Mesendoderm (in vitro differentiated cells): Measurements from ENCODE around the gene MCF2L2.

Experiments
- DNase-seq: peaks from one replicate; pipeline ENCODE4 v3.0.0; 2013
- H2AK5ac ChIP-seq: 2 replicates; pipeline ENCODE4 v1.6.1; 2013; ENCODE audit warnings: low read length, inconsistent platforms
- H2BK120ac ChIP-seq: 2 replicates; pipeline ENCODE4 v1.6.1; 2013; ENCODE audit warnings: low read depth, mild to moderate bottlenecking, low read length, moderate library complexity, mixed read lengths
- H2BK15ac ChIP-seq: replicated peaks from 2 replicates; pipeline ENCODE4 v1.6.1; 2013; ENCODE audit warnings: low read depth, mild to moderate bottlenecking, moderate library complexity
- H2BK5ac ChIP-seq: 2 replicates; pipeline ENCODE4 v1.6.1; 2013; ENCODE audit warnings: low read length, inconsistent platforms
- H3K18ac ChIP-seq: 2 replicates; pipeline ENCODE4 v1.6.1; 2013; ENCODE audit warnings: mild to moderate bottlenecking, low read length, mixed read lengths
- H3K23ac ChIP-seq: one replicate; pipeline ENCODE4 v1.6.1; 2013; ENCODE audit warnings: low read length
- H3K27ac ChIP-seq: 2 replicates; pipeline ENCODE4 v1.5.1; 2013; ENCODE audit warnings: low read depth, mild to moderate bottlenecking, inconsistent platforms, low read length, moderate library complexity
- H3K27me3 ChIP-seq: 2 replicates; pipeline ENCODE4 v1.6.1; 2013; ENCODE audit warnings: low read length, control low read depth, mild to moderate bottlenecking, inconsistent platforms; ENCODE audit not compliant: insufficient read depth, poor library complexity
- H3K36me3 ChIP-seq: 2 replicates; pipeline ENCODE4 v1.6.1; 2013; ENCODE audit warnings: low read length, inconsistent platforms; ENCODE audit not compliant: control insufficient read depth, insufficient read depth
- H3K4ac ChIP-seq: one replicate; pipeline ENCODE4 v1.6.1; 2013; ENCODE audit warnings: low read depth, mild to moderate bottlenecking, low read length, moderate library complexity
- H3K4me1 ChIP-seq: 2 replicates; pipeline ENCODE4 v1.6.1; 2013; ENCODE audit warnings: low read depth, low read length, inconsistent platforms; ENCODE audit not compliant: control insufficient read depth
- H3K4me2 ChIP-seq: 2 replicates; pipeline ENCODE4 v1.6.1; 2013; ENCODE audit warnings: low read length
- H3K4me3 ChIP-seq: 2 replicates; pipeline ENCODE4 v1.5.1; 2013; ENCODE audit warnings: mild to moderate bottlenecking, low read length
- H3K56ac ChIP-seq: one replicate; pipeline ENCODE4 v1.6.1; 2013; ENCODE audit warnings: low read length
- H3K79me1 ChIP-seq: 2 replicates; pipeline ENCODE4 v1.6.1; 2013; ENCODE audit warnings: low read length, inconsistent platforms
- H3K79me2 ChIP-seq: 2 replicates; pipeline ENCODE4 v1.6.1; 2013; ENCODE audit warnings: mild to moderate bottlenecking, low read length; ENCODE audit not compliant: control insufficient read depth, insufficient read depth
- H3K9ac ChIP-seq: 2 replicates; pipeline ENCODE4 v1.6.1; 2013; ENCODE audit warnings: low read length, inconsistent platforms
- H4K5ac ChIP-seq: one replicate; pipeline ENCODE4 v1.6.1; 2013; ENCODE audit warnings: low read length
- H4K8ac ChIP-seq: one replicate; pipeline ENCODE4 v1.6.1; 2013; ENCODE audit warnings: low read depth, mild to moderate bottlenecking, control low read depth, low read length, moderate library complexity
- WGBS: extraction: QIAGEN DNeasy Blood & Tissue Kit; methylation state at CpG from one replicate; pipeline ENCODE4 v1.1.7; 2013; ENCODE audit warnings: low lambda C conversion rate, missing lambda C conversion rate; ENCODE audit not compliant: insufficient coverage; ENCODE audit errors: extremely low coverage; 5-methylcytosine and 5-hydroxymethylcytosine counted together

Gene MCF2L2

DNA sequence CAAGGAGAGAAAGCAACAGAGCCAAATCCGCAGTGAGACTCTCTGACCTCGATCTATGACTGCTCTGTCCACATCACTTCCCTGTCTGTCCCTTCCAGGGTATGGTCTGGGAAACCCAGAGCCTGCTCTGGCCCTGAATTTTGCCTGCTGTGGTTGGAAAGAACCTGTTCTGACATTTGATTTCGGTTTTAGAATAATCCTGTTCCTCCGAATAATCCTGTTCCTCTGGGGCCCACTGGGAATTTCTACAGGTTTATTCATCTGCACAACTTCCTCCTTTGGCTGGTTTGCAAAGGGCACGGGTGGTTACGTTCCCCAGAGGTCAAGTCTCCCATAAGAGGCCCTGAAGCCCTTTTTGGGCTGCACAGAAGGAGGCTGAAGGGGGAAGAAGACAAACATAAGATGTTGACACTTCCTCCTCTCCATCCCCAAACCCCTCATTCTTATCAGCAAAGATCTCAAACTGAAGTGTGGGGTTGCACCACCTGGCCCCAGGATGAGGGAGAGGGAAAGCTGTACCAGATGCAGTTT, 276.5 kb downstream of the MCF2L2 start:
- Histone ChIP-seq H3K9ac (no peak overlapping the region), H3K18ac (no peak overlapping the region), H4K8ac (no peak overlapping the region), H2AK5ac (no peak overlapping the region), H2BK5ac (no peak overlapping the region), H3K79me1 (no peaks in the 10 kb centered on the region), H3K4me3 (no peak overlapping the region), H3K36me3 (no peaks in the 10 kb centered on the region), H3K4ac (no peak overlapping the region), H4K5ac (no peak overlapping the region), H3K27me3 (no peaks in the 10 kb centered on the region), H3K27ac (no peak overlapping the region), H3K79me2 (no peaks in the 10 kb centered on the region), H2BK15ac (no peak overlapping the region), H2BK120ac (no peak overlapping the region), H3K23ac (no peak overlapping the region), H3K4me2 (no peak overlapping the region), H3K4me1 (no peaks in the 10 kb centered on the region), H3K56ac (no peak overlapping the region)
- WGBS: no CpG with 5 or more reads among the region's 6 CpGs
- no peak for DNase-seq

DNA sequence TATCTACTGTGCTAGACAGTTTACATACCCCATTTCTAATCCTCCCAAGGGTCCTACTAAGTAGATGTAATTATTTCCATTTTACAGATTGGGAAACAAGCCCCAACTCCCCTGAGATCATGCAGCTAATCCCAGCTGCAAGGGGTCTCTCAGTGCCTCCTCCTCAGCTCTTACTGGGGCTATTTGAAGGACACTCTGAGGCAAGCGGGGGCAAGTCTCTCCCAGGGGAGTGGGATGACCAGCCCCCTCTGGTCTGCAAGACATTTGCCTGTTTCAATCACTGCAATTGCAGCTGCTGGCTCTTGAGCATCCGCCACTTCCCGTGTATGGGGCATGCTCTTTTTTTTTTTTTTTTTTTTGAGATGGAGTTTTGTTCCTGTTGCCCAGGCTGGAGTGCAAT, 277.3 kb downstream of the MCF2L2 start:
- DNase-seq: no peak
- Histone ChIP-seq H3K27ac (no peak overlapping the region), H3K36me3 (no peaks in the 10 kb centered on the region), H3K56ac (no peak overlapping the region), H3K18ac (no peak overlapping the region), H4K8ac (no peak overlapping the region), H3K23ac (no peak overlapping the region), H2BK120ac (no peak overlapping the region), H4K5ac (no peak overlapping the region), H3K9ac (no peak overlapping the region), H2BK5ac (no peak overlapping the region), H3K4ac (no peak overlapping the region), H2BK15ac (no peak overlapping the region), H3K27me3 (no peaks in the 10 kb centered on the region), H3K4me2 (no peak overlapping the region), H3K79me1 (no peaks in the 10 kb centered on the region), H3K4me1 (no peaks in the 10 kb centered on the region), H2AK5ac (no peak overlapping the region), H3K4me3 (no peak overlapping the region), H3K79me2 (no peaks in the 10 kb centered on the region)
- no CpG with 5 or more reads among the region's 3 CpGs for whole genome bisulfite sequencing

DNA sequence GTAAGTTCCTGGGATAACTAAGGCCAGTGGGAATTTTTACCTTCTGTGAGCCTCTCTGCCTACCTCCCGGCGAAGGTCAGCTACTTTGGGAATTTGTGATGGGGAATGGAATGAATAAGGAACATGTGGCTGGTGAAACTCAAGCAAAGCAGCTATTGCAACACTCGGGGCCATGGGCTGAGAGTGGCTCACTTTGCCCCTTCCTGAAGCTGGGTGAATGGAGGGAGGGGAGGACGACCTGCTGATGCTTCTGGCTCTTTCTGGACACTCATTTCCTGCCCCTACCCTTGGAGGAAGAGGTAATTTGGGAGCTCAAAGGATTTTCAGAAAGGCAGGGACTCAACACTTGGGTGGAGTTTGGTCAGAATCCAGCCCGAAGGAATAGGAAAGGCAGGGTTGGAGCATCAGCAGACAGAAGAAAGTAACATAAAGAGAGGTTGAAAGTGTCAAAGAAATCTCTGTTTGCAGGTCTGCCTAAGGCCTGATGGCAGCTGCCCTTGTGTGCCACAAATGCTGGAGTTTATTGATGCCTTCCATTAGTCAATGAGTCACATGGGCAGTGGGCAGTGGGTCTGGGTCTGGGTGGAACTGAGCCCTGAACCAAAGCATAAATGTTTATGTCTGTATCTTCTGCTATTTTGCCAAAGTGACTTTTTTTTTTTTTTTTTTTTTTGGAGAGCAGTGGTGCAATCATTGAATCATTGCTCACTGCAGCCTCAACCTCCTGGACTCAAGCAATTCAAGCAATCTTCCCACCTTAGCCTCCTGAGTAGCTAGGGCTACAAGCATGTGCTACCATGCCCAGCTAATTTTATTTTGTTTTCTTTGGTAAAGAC, 278.3 kb downstream of the MCF2L2 start:
- Histone ChIP-seq H3K27ac (no peak overlapping the region), H3K27me3 (no peaks in the 10 kb centered on the region), H3K9ac (no peak overlapping the region), H3K79me2 (no peaks in the 10 kb centered on the region), H3K23ac (no peak overlapping the region), H3K4ac (no peak overlapping the region), H3K36me3 (no peaks in the 10 kb centered on the region), H3K4me1 (no peaks in the 10 kb centered on the region), H2BK120ac (no peak overlapping the region), H3K4me3 (no peak overlapping the region), H3K18ac (no peak overlapping the region), H4K5ac (no peak overlapping the region), H3K79me1 (no peaks in the 10 kb centered on the region), H3K4me2 (no peak overlapping the region), H2BK5ac (no peak overlapping the region), H2BK15ac (no peak overlapping the region), H2AK5ac (no peak overlapping the region), H3K56ac (no peak overlapping the region), H4K8ac (no peak overlapping the region)
- DNase-seq: peak; percentile 41
- no CpG with 5 or more reads among the region's 5 CpGs for WGBS

DNA sequence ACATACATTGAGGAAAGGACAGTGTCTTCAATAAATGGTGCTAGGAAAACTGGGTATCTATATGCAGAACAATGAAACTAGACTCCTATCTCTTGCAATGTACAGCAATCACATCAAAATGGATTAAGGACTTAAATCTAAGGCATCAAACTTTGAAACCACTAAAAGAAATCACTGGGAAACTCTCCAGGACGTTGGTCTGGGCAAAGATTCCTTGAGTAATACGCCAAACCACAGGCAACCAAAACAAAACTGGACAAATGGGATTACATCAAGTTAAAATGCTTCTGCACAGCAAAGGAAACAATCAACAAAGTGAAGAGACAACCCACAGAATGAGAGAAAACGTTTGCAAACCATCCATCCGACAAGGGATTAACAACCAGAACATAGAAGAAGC, 280.4 kb downstream of the MCF2L2 start:
- no peaks in the 10 kb centered on the region for H3K4me1 ChIP-seq
- no peak overlapping the region for H3K18ac ChIP-seq
- no peak overlapping the region for H3K23ac ChIP-seq
- no peak overlapping the region for H2BK120ac ChIP-seq
- H3K36me3 ChIP-seq: no peaks in the 10 kb centered on the region
- no peak overlapping the region for H3K9ac ChIP-seq
- no peaks in the 10 kb centered on the region for H3K79me2 ChIP-seq
- no peaks in the 10 kb centered on the region for H3K27me3 ChIP-seq
- H2BK5ac ChIP-seq: no peak overlapping the region
- H3K4me3 ChIP-seq: no peak overlapping the region
- WGBS: no CpG with 5 or more reads among the region's 4 CpGs
- no peak overlapping the region for H2BK15ac ChIP-seq
- no peak overlapping the region for H3K4me2 ChIP-seq
- H3K27ac ChIP-seq: no peak overlapping the region
- no peak for DNase-seq
- no peak overlapping the region for H4K5ac ChIP-seq
- H3K56ac ChIP-seq: no peak overlapping the region
- no peaks in the 10 kb centered on the region for H3K79me1 ChIP-seq
- no peak overlapping the region for H4K8ac ChIP-seq
- H2AK5ac ChIP-seq: no peak overlapping the region
- H3K4ac ChIP-seq: no peak overlapping the region

DNA sequence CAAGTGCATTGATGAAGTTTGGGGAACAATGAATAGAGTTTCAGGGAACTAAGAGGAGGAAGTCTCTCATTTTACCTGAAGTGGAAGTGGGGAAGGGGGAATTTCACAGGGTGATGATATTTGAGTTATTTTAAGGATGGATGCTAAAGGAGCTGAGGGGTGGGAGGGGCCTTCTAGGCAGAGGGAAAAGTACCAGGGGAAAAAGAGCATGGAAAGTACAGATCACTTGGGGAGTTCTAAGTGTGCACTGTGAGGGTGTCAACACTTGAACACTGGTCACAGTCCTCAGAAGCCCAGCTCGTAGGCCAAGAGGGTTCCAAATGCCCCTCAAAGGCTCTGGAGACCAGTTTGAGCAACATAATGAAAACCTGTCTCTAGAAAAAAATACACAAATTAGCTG, 284.1 kb downstream of the MCF2L2 start:
- H3K4ac ChIP-seq: no peak overlapping the region

More for the DNA sequence above, 284.1 kb downstream of the MCF2L2 start:
- Histone ChIP-seq H3K4me3 (no peak overlapping the region), H2BK5ac (no peak overlapping the region), H3K23ac (no peak overlapping the region), H2BK15ac (no peak overlapping the region), H3K4me2 (no peak overlapping the region), H3K79me1 (no peaks in the 10 kb centered on the region), H3K4me1 (no peaks in the 10 kb centered on the region), H3K56ac (no peak overlapping the region), H2AK5ac (no peak overlapping the region), H4K8ac (no peak overlapping the region), H3K9ac (no peak overlapping the region), H4K5ac (no peak overlapping the region), H3K27ac (no peak overlapping the region), H3K27me3 (no peaks in the 10 kb centered on the region), H2BK120ac (no peak overlapping the region), H3K36me3 (no peaks in the 10 kb centered on the region), H3K18ac (no peak overlapping the region), H3K79me2 (no peaks in the 10 kb centered on the region)
- DNase-seq: no peak
- no CpG with 5 or more reads among the region's 1 CpG for WGBS
